Measurements from ENCODE around the gene HAGH. TPM values are rescaled to one million over a fixed set of nuclear protein-coding genes. Genes with fewer than 3 reads are reported as not detected.

HAGH gene
- total RNA-seq, 1 donor from 2014 or later: 63.9 TPM

DNA sequence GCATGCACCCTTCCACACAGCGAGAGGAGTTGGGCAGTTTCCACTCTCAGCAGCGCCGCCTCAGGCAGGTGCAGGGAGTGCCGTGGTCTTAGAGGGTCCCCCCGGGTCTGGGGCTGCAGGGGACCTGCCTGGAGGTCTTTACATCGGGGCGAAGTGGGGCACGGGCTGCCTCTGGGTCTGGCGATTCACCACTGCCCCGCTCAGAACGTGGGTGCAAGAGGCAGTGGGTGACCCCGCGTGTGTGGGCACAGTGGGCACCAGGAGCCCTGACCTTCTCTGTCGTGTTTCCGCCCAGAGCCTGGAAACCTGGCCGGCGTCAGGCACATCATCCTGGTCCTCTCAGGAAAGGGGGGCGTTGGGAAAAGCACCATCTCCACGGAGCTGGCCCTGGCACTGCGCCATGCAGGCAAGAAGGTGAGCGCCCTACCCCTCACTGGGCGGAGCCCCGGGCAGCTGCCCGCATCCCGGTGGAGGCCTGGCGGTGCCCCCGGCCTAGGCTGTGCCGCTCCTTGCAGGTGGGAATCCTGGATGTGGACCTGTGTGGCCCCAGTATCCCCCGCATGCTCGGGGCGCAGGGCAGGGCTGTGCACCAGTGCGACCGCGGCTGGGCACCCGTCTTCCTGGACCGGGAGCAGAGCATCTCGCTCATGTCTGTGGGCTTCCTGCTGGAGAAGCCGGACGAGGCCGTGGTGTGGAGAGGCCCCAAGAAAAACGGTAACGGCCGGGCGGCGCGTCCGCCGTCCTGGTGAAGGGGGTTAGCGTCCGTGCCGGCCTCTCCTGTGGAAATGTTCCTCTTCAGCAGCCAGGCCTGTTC is 40.2 kb downstream of the HAGH start:
- DNase-seq (ENCODE audit: low read depth): no peak

DNA sequence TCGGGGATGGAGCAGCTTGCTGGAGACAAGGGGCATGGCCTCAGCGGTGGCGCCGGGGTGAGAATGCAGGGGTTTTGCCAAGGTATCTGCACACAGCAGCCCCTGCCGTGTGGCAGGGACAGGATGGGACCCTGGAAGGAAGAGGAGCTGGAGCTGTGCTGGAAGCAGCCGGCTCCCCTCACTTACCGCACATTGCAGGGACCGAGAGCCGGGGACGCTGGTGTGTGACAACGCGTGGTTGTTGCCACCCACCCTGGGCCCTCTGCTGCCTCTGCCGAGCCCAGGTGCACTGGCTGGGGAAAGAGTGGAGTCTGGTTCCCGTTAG is 40.8 kb downstream of the HAGH start:
- DNase-seq (ENCODE audit: low read depth): no peak

DNA sequence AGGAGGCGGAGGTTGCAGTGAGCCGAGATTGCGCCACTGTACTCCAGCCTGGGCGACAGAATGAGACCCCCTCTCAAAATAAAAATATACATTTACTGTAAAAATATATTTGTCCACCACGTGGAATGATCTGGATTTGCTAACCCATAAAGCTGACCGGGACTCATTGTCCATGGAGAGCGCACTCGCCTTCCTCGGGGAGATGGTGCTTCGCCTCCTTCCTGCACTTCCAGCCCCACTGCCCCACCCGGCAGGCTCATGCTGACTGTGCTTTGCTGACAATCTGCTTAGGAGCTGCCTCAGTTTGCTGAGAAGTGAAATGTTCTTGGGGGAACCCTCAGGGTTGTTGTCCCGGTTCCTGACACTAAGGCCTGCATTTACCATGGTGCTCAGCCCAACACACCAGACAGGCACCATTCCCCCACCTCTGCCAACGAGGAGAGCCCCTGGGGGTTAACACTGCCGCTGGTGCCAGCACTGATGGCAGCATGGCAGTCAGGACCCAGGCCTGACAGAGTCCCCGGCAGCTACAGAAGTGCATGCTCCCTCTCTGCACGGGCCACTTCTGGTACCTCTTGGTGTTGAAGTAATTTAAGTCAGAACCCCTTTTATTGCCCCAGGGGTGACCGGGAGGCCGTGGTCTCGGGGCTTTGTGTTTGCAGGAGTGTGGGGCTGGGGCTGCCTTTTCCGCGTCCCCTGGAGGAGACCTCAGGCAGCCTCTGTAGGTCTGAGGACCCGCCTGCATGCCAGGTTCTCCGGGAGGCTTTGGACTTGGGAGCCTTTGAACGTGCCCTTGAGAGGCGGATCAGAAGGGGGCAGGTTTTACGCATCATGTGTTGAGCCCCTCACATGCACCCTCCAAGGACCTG is 41.4 kb downstream of the HAGH start:
- DNase-seq (ENCODE audit: low read depth): no peak

- DNase-seq (ENCODE audit: low read depth): peak; percentile 99
Observed at GRCh38 chr16:1782408-1783264, 44.0 kb downstream of the HAGH start, which contains the start of the genes NUBP2 and SPSB3. TSS of gene NUBP2 (plus strand) at chr16:1782960. CDS start at chr16:1783021, 61 bp downstream. TSS of gene SPSB3 (minus strand) at chr16:1782571. CDS start at chr16:1781483, 1,088 bp downstream.

DNA sequence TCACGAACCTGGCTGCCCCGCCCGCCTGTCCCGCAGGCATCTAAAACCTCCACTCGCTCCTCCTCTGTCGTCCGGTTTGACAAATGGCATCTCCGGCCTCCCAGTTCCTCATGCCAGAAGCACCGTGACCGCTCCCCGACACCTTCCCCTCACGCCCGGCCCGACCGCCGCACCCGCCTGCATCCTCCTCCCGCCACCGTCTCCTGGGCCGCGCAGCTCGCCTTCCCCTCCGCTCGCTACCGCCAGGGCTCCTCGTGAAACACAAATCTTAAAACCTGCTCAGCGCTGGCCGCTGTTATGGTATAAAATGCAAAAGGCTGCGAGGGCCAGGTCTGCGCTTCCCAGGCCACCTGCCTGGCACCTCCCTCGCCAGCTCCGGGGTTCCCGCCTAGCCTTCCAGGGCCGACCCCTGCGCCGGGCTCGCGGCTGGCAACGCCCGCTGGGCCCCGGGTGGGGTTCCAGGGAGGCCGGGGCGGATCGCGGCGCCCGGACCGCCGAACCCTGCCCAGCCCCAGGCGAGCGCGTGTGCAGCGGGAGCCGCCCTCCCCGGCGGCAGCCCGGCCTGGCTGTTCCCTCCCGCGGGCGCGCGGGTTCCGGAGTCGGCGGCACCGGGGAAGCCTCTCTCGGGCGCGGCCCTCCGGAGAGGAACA is 44.7 kb downstream of the HAGH start:
- DNase-seq (ENCODE audit: low read depth): peak; percentile 21

GRCh38 chr16:1781254-1781653 is 45.4 kb downstream of the HAGH start:
- DNase-seq (ENCODE audit: low read depth): no peak

GRCh38 chr16:1780677-1781072 is 46.0 kb downstream of the HAGH start:
- DNase-seq (ENCODE audit: low read depth): no peak

GRCh38 chr16:1779741-1780676 is 46.6 kb downstream of the HAGH start:
- DNase-seq (ENCODE audit: low read depth): no peak

GRCh38 chr16:1779234-1779701 is 47.4 kb downstream of the HAGH start:
- DNase-seq (ENCODE audit: low read depth): no peak

- no peak for DNase-seq (ENCODE audit: low read depth)
Observed at GRCh38 chr16:1778200-1779179, 48.1 kb downstream of the HAGH start.

- no peak for DNase-seq (ENCODE audit: low read depth)
Observed at GRCh38 chr16:1777375-1778199, 49.0 kb downstream of the HAGH start.

DNA sequence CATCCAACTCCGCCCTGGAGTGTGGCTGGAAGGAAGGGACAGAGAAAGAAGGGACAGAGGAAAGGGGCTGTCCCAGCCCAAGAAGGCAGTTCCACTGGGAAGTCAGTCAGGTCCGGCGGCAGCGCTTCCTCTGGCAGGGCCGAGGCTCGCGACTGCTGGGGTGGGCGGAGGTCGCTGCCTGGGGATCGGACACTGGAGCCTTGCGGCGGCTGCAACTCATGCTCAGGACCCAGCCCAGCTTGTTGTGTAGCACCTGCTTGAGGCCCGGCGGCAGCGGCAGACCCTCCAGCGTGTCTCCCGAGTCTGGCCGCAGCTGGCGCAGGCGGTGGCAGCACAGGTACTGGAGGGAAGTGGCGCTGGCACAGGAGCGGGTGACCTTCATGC is 49.6 kb downstream of the HAGH start:
- DNase-seq (ENCODE audit: low read depth): no peak

- DNase-seq (ENCODE audit: low read depth): no peak
Observed at GRCh38 chr16:1776672-1776955, 50.0 kb downstream of the HAGH start.

GRCh38 chr16:1775846-1776671 is 50.6 kb downstream of the HAGH start:
- no peak for DNase-seq (ENCODE audit: low read depth)

DNA sequence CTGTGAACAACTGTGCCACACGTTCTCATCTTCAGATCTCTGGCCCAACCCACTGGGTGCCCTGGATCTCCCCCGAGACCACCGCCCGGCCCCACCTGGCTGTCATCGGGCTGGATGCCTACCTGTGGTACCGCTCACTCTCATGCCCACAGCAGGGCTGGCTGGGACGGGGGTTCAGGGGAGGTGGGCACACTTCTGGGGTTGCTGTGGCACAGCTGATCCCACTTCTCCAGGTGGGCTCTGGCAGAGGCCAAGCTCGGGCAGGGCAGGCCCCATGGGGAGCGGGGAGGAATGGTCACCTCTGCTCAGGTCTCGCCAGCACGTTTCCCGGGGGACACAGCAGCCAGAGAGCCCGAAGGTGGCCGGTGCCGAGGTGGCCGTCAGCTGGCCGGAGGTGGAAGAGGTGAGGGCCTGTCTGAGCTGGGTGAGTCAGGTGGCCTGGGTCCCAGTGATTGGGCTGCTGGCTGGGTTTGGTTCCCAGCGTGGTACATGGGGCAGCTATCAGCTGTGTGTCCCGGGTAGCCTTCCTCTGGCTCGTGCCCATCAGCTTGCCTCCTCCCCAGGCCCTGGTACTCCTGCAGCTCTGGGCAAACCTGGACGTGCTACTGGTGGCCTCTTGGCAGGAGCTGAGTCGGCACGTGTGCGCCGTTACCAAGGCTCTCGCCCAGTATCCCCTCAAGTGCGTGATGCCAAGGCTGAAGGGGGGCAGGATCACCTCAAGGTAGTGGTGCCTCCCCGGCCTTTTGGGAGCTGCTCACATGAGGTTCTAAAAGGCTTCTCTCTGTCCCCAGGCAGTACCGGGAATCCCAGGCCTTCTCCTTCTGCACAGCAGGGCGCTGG is 51.4 kb downstream of the HAGH start:
- DNase-seq (ENCODE audit: low read depth): no peak

- no peak for DNase-seq (ENCODE audit: low read depth)
Observed at GRCh38 chr16:1774448-1774780, 52.2 kb downstream of the HAGH start.

All from renal cortical epithelial cell (primary cell).